HL-60/S4 treated with retinoic acid at 250 ng/mL for 4 days and 3 days (cell line): ENCODE measurements around the gene INVS.
"Not testable (repeated sequence)": the region's sequence is repeated elsewhere in the genome, so short reads cannot be mapped to it uniquely, and the experiment has no call there.

ENCODE experiments used
- in situ Hi-C: fragments of 300-500 bp; cut with MboI; formaldehyde crosslinking; loops from 2 replicates; pipeline ENCODE4 v1.7.0; 2022; ENCODE audit warnings: low sequenced_read_pairs

Gene INVS

DNA sequence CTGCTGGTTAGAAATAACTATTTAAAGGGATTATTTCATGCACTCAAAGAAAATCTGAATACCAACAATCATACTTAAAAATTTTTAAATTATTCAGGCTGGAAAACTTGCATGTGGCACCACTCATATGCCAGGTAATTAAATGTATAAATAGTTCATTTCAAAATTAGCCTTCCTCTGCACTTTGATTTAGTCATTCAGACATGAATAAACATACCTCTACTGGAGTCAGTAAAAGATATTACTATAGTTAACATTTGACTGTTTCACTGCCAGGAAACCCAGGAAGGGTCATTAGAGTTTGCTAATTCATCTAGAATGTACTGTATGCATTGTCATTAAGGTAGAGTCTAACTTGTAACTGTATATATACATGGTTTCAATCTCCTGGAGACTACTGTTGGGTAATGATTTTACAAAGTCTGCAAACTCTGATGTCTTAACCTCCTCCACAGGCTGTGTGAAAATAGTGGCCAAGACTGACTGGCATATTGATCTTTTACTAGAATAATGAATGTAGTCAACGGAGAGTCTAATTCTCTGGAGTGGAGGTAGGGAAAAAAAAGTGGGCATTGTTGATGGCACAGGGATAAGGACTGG is 210.0 kb downstream of the INVS start:
- in situ Hi-C loops, result no loop called here

DNA sequence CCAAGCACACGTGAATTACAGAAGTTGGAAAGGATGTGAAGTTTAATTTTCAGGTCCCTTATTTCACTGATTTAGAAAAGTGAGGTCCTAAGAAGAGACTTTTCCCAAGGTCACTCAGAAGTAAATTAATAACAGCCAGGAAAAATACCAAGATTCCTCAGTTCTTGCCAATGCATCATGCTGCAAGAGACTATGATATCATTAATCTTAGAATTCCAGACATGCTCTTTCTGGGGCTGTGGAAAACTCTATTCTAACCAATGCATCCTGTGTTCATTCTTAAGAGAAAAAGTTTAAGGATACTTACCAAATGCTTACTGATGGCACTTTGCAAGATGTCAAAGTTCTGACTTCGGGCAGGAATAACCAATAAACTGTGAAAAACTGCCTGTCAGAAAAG is 210.9 kb downstream of the INVS start:
- in situ Hi-C loops, result no loop called here

DNA sequence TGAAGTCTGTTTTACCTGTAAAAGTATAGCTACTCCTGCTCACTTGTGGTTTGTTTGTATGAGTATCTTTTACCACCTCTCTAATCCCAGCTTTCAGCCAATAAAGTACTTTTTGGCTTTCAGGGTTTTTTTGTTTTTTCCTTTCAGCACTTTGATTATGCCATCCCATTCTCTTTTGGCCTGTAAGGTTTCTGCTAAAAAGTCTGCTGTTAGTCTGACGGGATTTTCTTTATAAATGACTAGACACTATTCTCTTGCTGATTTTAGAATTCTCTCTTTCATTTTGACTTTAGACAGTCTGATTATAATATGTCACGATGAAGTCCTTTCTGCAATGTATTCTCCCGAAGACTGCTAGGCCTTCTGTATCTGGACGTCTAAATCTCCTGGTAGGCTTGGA is 216.5 kb downstream of the INVS start:
- in situ Hi-C loops, result no loop called here

DNA sequence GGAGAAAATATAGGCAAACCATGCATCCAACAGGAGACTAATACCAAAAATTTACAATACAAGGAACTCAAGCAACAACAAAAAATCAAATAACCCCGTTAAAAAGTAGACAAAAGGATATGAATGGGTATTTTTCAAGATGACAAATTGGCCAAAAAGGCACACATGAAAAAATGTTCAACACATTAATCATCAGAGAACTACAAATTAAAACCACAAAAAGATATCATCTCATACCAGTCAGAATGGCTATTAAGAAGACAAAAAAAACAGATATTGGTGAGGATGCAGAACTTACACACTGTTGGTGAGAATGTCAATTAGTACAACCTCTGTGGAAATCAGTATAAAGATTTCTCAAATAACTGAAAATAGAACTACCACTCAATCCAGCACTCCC is 218.7 kb downstream of the INVS start:
- in situ Hi-C loops, result no loop called here

DNA sequence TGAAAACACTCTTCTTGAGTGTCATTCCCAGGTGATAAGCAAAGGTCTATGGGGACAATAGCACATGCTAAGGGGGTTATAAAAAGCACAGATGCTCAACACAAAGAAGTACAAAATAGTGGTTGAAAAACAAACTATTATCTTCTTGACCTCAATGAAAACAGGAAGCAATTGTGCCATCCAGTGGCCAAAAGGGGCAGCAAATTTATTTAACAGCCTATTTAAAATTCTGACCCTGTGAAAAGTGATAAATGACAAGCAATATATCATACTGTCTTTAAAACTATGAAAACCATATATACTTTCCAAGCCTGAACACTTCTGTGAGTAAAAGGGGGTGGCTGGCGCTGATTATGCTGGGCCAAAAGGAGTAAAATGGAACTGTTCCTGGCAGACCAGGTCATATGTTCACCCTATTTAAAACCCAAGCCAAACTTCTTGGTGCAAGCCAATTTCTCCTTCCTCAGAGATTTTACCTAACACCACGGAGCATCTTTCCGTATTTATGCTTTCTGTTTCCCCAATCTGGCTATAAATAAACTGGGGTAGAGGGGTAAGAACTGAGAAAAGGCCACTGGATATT is 224.0 kb downstream of the INVS start:
- in situ Hi-C loops, result no loop called here

DNA sequence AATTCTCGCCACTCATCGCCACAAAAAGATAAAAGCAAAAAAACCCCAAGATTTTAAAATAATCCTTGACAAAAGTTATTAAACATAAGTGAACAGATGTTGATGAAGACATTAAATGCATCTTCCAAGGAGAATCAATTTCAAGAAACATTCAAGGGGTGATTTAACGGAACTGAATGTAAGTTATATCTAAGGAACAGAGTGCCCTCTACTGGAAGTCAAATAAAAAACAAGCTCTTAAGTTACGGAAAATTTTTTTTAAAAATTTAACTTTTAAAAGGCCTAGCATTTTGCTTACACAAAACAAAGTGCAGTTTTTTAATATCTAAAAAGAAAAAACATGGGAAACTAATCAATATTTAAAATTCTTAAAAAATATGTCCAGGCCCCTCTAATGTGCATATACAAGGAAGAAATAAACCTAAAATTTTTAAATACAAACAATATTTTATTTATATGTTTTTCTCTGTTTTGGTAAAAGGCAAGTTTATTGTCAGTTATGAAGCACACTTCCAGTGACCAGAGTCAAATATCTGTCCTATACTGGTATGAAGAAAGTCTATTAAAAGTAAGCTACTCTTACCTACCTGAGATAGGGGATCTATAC is 225.7 kb downstream of the INVS start:
- in situ Hi-C loops, result no loop called here

DNA sequence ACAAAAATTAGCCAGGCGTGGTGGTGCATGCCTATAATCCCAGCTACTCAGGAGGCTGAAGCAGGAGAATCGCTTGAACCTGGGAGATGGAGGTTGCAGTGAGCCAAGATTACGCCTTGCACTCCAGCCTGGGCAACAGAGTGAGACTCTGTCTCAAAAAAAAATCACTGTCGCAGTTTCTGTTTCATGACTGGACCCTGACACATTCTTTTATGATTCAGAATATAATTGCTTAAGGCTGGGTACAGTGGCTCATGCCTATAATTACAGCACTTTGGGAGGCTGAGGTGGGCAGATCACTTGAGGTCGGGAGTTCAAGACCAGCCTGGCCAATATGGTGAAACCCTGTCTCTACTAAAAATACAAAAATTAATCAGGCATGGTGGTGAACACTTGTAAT is 239.7 kb downstream of the INVS start:
- in situ Hi-C loops, result not testable (repeated sequence)

DNA sequence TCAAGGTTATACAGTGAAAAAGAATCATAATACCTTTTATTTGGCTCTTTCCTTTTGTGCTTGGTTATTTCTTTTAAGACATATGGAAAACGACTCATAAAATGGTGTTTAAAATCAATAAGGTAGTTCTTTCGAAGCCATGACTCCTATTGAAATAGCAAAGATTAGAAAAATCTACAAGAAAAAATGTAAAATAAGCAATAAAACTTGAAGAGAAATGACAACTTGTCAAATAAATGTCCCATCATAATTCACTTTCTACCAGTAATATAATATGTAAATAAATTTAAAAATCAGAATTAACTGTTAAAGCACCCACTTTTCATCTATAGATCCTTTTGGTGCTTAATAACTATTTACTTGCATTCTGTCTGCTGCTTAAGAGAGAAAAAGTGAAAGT is 241.2 kb downstream of the INVS start:
- in situ Hi-C loops, result loop anchor here (10.0 kb wide), 1 partner anchor 55 kb away; no protein-coding TSS in a partner anchor

DNA sequence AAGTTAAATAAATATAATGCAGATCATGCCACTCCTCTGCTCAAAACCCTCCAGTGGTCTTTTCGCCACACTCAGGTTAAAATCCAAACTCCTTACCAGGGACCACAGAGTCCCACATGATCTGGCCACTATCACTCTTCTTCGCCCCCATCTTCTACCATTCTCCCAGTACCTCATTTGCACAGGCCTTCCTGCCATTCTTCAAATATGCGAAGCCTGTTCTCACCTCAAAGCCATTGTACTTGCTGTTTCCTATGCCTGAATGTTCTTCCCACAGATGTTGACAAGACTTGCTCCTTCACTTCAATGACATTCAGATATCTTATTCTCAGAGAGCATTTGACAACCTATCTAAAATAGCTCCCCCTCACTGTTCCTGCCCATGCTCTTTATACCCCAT is 242.8 kb downstream of the INVS start:
- in situ Hi-C loops, result loop anchor here (10.0 kb wide), 1 partner anchor 57 kb away; no protein-coding TSS in a partner anchor

DNA sequence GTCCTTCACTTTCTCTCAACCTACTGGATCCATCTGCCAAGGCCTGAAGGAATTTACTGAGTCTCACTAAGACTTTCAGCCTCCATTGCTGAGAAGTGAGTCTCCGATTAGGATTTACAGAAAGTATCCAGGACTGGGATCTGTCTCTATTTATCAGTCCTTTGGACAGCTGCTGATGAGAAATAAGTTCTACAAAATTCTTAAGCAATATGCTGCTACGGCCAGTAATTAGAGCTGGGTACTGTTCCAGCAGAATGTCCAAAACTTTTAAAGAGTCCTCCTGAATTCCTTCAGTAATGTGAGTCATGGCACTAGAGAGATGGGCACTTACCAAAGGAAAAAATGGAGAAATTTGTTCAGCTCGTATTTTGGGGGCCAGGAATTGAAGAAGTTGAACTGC is 247.8 kb downstream of the INVS start:
- in situ Hi-C loops, result loop anchor here (10.0 kb wide), 1 partner anchor 62 kb away; no protein-coding TSS in a partner anchor

DNA sequence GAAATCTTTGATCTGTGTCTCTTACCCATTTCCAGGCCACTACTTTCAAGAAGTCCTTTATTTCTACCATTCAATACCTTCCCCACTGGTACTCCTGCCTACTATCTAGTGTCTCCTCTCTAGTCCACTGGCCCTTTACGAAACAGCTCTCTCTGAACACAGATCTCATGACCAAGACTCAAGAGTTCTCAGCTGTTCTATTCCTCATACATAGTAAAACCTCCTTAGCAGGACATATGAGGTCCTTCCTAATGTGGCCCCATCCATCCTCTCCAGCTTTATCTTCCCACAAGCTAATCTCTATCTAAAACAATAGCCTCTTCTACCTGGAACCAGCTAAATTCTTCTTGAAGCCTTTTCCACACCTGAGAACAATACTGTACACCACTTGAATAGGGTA is 251.1 kb downstream of the INVS start:
- in situ Hi-C loops, result no loop called here
